AG09309 (cell line): Measurements from ENCODE around the gene MOCS1.

Experiments used
- DNase-seq: peaks from one replicate; pipeline ENCODE4 v3.0.0-alpha.2; 2010; ENCODE audit warnings: low read depth
- H3K4me3 ChIP-seq: 2 replicates; pipeline ENCODE4 v1.5.1; 2011; ENCODE audit warnings: mild to moderate bottlenecking, low read depth, low read length, moderate library complexity; ENCODE audit not compliant: control insufficient read depth
- CTCF ChIP-seq: IDR thresholded peaks from 2 replicates; pipeline ENCODE4 v1.5.1; 2011; ENCODE audit warnings: mild to moderate bottlenecking, low read depth, low read length, inconsistent platforms; ENCODE audit not compliant: insufficient read depth, control insufficient read depth; ENCODE audit errors: missing control alignments

MOCS1 gene

GRCh38 chr6:39913391-39913916 lies 20.8 kb downstream of the MOCS1 start:
- H3K4me3 ChIP-seq, result no peak overlapping the region
- no peak for DNase-seq
- no peak for TF ChIP-seq CTCF

GRCh38 chr6:39912446-39912845 lies 21.8 kb downstream of the MOCS1 start:
- no peak for DNase-seq
- no peak overlapping the region for H3K4me3 ChIP-seq
- TF ChIP-seq CTCF, result no peak

- no peak for DNase-seq
- no peak overlapping the region for H3K4me3 ChIP-seq
- TF ChIP-seq CTCF, result no peak
Measured at GRCh38 chr6:39911513-39912125, 22.6 kb downstream of the MOCS1 start.

- no peak for TF ChIP-seq CTCF
- no peak overlapping the region for H3K4me3 ChIP-seq
- no peak for DNase-seq
Measured at GRCh38 chr6:39910744-39911143, 23.5 kb downstream of the MOCS1 start.

GRCh38 chr6:39910164-39910563 lies 24.1 kb downstream of the MOCS1 start:
- DNase-seq, result no peak
- no peak overlapping the region for H3K4me3 ChIP-seq
- no peak for TF ChIP-seq CTCF

- H3K4me3 ChIP-seq, result no peak overlapping the region
- no peak for TF ChIP-seq CTCF
- DNase-seq, result no peak
Measured at GRCh38 chr6:39909701-39910100, 24.6 kb downstream of the MOCS1 start.
